CD14-positive monocyte (primary cell): Measurements from ENCODE around the gene DHRS9. TPM values are rescaled to one million over a fixed set of nuclear protein-coding genes. Genes with fewer than 3 reads are reported as not detected.
A peak's percentile ranks its signal among the peaks of the same experiment; 100 is the strongest.

ENCODE experiments used
- DNase-seq, 3 donors: peaks; one replicate each; pipeline ENCODE4 v3.0.0-alpha.2; 2011 to 2022
- H2AFZ ChIP-seq: 2 replicates; pipeline ENCODE4 v1.6.0; 2012; ENCODE audit warnings: mild to moderate bottlenecking, low read depth, low read length, inconsistent platforms; ENCODE audit not compliant: insufficient read depth, poor library complexity, severe bottlenecking
- H3K27ac ChIP-seq, 2 donors: 1 replicate in 1 of 2; 2 replicates in 1 of 2; pipeline ENCODE4 v1.5.1; 2012 to 2013; ENCODE audit warnings: low read length in 2 of 2, control low read depth in 1 of 2, inconsistent platforms in 1 of 2, low read depth in 1 of 2, mild to moderate bottlenecking in 1 of 2
- H3K27me3 ChIP-seq, 2 donors: one replicate each; pipeline versions ENCODE4 v1.6.0 to v1.6.1; 2011 to 2013; ENCODE audit warnings: low read length in 2 of 2; ENCODE audit not compliant: control insufficient read depth in 2 of 2, insufficient read depth in 2 of 2
- H3K36me3 ChIP-seq, 2 donors: replicated peaks in 1 of 2; 1 replicate in 1 of 2; 2 replicates in 1 of 2; pipeline versions ENCODE4 v1.5.1 to v1.6.1; 2012 to 2013; ENCODE audit warnings: low read length in 2 of 2, control low read depth in 1 of 2, inconsistent platforms in 1 of 2, mild to moderate bottlenecking in 1 of 2; ENCODE audit not compliant: insufficient read depth in 2 of 2, control insufficient read depth in 1 of 2
- H3K4me1 ChIP-seq, 2 donors: 1 replicate in 1 of 2; 2 replicates in 1 of 2; pipeline versions ENCODE4 v1.5.1 to v1.6.1; 2012 to 2013; ENCODE audit warnings: low read length in 2 of 2, control low read depth in 1 of 2, inconsistent platforms in 1 of 2, mild to moderate bottlenecking in 1 of 2, moderate library complexity in 1 of 2; ENCODE audit not compliant: insufficient read depth in 2 of 2, control insufficient read depth in 1 of 2
- H3K4me2 ChIP-seq: replicated peaks from 2 replicates; pipeline ENCODE3; 2012; ENCODE audit warnings: low read length, moderate library complexity, mild to moderate bottlenecking; ENCODE audit not compliant: poor library complexity, severe bottlenecking; ENCODE audit errors: extremely low read depth
- H3K4me3 ChIP-seq, 3 experiments: fragments of 200-600 bp in 1 of 3; sonication (generic) in 1 of 3; replicated peaks in 1 of 3; 1 replicate in 2 of 3; 2 replicates in 1 of 3; pipeline ENCODE4 v1.5.1; 2011 to 2013; ENCODE audit warnings: low read length in 3 of 3, mild to moderate bottlenecking in 3 of 3, control low read depth in 2 of 3, low read depth in 2 of 3, inconsistent platforms in 1 of 3, moderate library complexity in 1 of 3
- H3K79me2 ChIP-seq: 2 replicates; pipeline ENCODE4 v1.6.0; 2012; ENCODE audit warnings: mild to moderate bottlenecking, control low read depth, inconsistent platforms, low read length, moderate library complexity; ENCODE audit not compliant: insufficient read depth
- H3K9ac ChIP-seq: 2 replicates; pipeline ENCODE4 v1.6.0; 2017; ENCODE audit warnings: low read length, mild to moderate bottlenecking; ENCODE audit not compliant: insufficient read depth, poor library complexity, severe bottlenecking
- H3K9me3 ChIP-seq, 2 donors: replicated peaks in 1 of 2; 1 replicate in 1 of 2; 2 replicates in 1 of 2; pipeline versions ENCODE4 v1.5.1 to v1.6.1; 2012 to 2013; ENCODE audit warnings: low read length in 2 of 2, control low read depth in 1 of 2; ENCODE audit not compliant: control insufficient read depth in 1 of 2, insufficient read depth in 1 of 2
- H4K20me1 ChIP-seq: 2 replicates; pipeline ENCODE4 v1.6.0; 2012; ENCODE audit warnings: mild to moderate bottlenecking, low read length, control low read depth, moderate library complexity; ENCODE audit not compliant: insufficient read depth
- H3K27ac Mint-ChIP-seq, 7 donors: one replicate each; pipeline ENCODE4 v1.8.0; 2020; ENCODE audit warnings: mild to moderate bottlenecking in 7 of 7, mixed read lengths in 7 of 7, moderate library complexity in 6 of 7, inconsistent platforms in 2 of 7
- H3K27me3 Mint-ChIP-seq, 3 donors: one replicate each; pipeline ENCODE4 v1.8.0; 2021 to 2022; ENCODE audit warnings: low read depth in 3 of 3, mild to moderate bottlenecking in 3 of 3, mixed read lengths in 3 of 3, moderate library complexity in 3 of 3, inconsistent platforms in 1 of 3
- H3K36me3 Mint-ChIP-seq, 2 donors: one replicate each; pipeline ENCODE4 v1.8.0; 2020; ENCODE audit warnings: mixed read lengths in 2 of 2, inconsistent platforms in 1 of 2, mild to moderate bottlenecking in 1 of 2
- H3K4me1 Mint-ChIP-seq: one replicate; pipeline ENCODE4 v1.8.0; 2020; ENCODE audit warnings: mild to moderate bottlenecking, mixed read lengths
- H3K4me3 Mint-ChIP-seq, 2 donors: one replicate each; pipeline ENCODE4 v1.8.0; 2020; ENCODE audit warnings: mild to moderate bottlenecking in 2 of 2, mixed read lengths in 2 of 2, moderate library complexity in 1 of 2
- H3K9me3 Mint-ChIP-seq, 7 donors: one replicate each; pipeline ENCODE4 v1.8.0; 2020 to 2022; ENCODE audit warnings: mixed read lengths in 7 of 7, mild to moderate bottlenecking in 6 of 7, moderate library complexity in 6 of 7, inconsistent platforms in 2 of 7
- WGBS: methylation state at CpG from one replicate; pipeline ENCODE4 v1.1.5; 2013; ENCODE audit warnings: missing lambda C conversion rate; ENCODE audit not compliant: insufficient coverage; 5-methylcytosine and 5-hydroxymethylcytosine counted together
- intact Hi-C, 2 donors: fragments of 100-400 bp; cut with micrococcal nuclease; formaldehyde crosslinking; loops; one replicate each; pipeline versions ENCODE4 v1.15.0 to v1.15.1; 2023
- polyA plus RNA-seq, 3 donors: library from polyadenylated mRNA; depleted of rRNA in 1 of 3; unstranded in 2 of 3; stranded (reverse) in 1 of 3; fragments of 300-500 nt in 2 of 3; fragments of >200 nt in 1 of 3; fragmentation: Illumina TruSeq in 2 of 3; gene quantifications; 1 replicate in 2 of 3; 2 replicates in 1 of 3; pipeline ENCODE4 v1.2.3, GENCODE V29; 2012 to 2021
- TF ChIP-seq, protein P1 (sequence below): fragments of 200-600 bp; IDR thresholded peaks from one replicate; pipeline ENCODE4 v1.8.0; 2022; ENCODE audit warnings: antibody characterized with exemption, mild to moderate bottlenecking

Gene DHRS9
- polyA plus RNA-seq, 3 donors: 10.0 to 12.9 (median 10.0) TPM

DNA sequence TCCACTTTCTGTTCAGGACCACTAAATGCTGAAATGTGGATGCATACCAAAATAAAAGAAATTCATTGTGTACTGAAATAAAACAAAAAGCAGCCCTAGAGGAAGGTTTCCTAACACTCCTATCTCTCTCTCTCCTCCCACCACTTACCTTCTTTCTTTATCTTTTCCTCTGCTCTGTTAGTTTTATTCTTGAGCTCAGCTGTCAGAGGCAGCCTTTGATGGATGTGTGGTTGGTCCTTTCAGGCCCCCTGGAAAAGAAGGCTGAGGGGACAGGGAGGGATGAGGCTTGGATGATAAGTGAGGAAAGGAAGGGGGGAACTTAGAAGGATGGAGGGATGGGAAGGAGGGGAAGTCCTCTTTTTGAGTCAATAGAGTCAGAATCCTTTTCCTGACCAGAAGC lies 47.6 kb downstream of the DHRS9 start:
- DNase-seq: no peak
- H3K27me3 ChIP-seq: no peaks in the 10 kb centered on the region
- no peaks in the 10 kb centered on the region for H3K79me2 ChIP-seq
- H3K9me3 ChIP-seq: no peaks in the 10 kb centered on the region
- H2AFZ ChIP-seq: no peak overlapping the region
- peaks cover 11% of the 10 kb centered on the region for H3K4me1 Mint-ChIP-seq
- H3K4me3 ChIP-seq: no peak overlapping the region
- no peaks in the 10 kb centered on the region for H3K36me3 ChIP-seq
- TF ChIP-seq, protein P1, sequence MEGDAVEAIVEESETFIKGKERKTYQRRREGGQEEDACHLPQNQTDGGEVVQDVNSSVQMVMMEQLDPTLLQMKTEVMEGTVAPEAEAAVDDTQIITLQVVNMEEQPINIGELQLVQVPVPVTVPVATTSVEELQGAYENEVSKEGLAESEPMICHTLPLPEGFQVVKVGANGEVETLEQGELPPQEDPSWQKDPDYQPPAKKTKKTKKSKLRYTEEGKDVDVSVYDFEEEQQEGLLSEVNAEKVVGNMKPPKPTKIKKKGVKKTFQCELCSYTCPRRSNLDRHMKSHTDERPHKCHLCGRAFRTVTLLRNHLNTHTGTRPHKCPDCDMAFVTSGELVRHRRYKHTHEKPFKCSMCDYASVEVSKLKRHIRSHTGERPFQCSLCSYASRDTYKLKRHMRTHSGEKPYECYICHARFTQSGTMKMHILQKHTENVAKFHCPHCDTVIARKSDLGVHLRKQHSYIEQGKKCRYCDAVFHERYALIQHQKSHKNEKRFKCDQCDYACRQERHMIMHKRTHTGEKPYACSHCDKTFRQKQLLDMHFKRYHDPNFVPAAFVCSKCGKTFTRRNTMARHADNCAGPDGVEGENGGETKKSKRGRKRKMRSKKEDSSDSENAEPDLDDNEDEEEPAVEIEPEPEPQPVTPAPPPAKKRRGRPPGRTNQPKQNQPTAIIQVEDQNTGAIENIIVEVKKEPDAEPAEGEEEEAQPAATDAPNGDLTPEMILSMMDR: no peak
- peaks cover 0 to 4% of the 10 kb centered on the region in 2 donors for H3K4me1 ChIP-seq
- no peaks in the 10 kb centered on the region for H3K36me3 Mint-ChIP-seq
- intact Hi-C loops: no loop called here
- peaks cover 0 to 7% (median 0%) of the 10 kb centered on the region in 7 donors for H3K9me3 Mint-ChIP-seq
- H3K9ac ChIP-seq: no peak overlapping the region
- H3K4me3 Mint-ChIP-seq: no peak overlapping the region
- peaks cover 0 to 4% (median 3%) of the 10 kb centered on the region in 3 donors for H3K27me3 Mint-ChIP-seq
- H4K20me1 ChIP-seq: no peaks in the 10 kb centered on the region
- no peak overlapping the region for H3K4me2 ChIP-seq
- H3K27ac ChIP-seq: no peak overlapping the region
- H3K27ac Mint-ChIP-seq: peak overlapping the region in 1 of 7 donors; percentile 43

DNA sequence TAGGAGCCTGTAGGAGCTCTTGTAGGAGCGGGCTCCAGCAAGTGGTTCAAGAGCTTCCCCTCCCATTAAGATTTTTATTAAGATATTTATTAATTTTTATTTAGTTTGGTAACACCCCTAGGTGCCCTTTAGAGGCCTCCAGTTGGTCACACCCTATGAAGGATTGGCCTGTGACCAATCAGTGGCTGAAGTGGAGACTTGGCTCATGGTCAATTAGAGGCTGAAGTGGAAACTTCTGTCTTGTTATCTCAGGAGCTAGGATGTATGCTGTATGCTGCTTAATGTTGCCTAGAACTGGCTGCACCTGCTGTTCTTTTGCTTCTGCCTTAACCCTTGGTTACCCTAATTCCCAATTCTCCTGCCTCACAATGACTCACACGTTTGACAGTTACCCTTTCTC lies 48.7 kb downstream of the DHRS9 start:
- Mint-ChIP-seq H3K4me1 (peaks cover 11% of the 10 kb centered on the region), H3K4me3 (no peak overlapping the region), H3K9me3 (peaks cover 0 to 7% (median 2%) of the 10 kb centered on the region in 7 donors), H3K36me3 (no peaks in the 10 kb centered on the region), H3K27me3 (peaks cover 0 to 4% (median 3%) of the 10 kb centered on the region in 3 donors), H3K27ac (no peak overlapping the region)
- Histone ChIP-seq H3K9me3 (no peaks in the 10 kb centered on the region), H3K4me3 (no peak overlapping the region), H4K20me1 (no peaks in the 10 kb centered on the region), H3K4me2 (no peak overlapping the region), H3K27me3 (no peaks in the 10 kb centered on the region), H3K27ac (no peak overlapping the region), H2AFZ (no peak overlapping the region), H3K79me2 (no peaks in the 10 kb centered on the region), H3K4me1 (peaks cover 0 to 4% of the 10 kb centered on the region in 2 donors), H3K36me3 (no peaks in the 10 kb centered on the region), H3K9ac (no peak overlapping the region)
- intact Hi-C loops: no loop called here
- TF ChIP-seq, protein P1: no peak
- 83% methylated on average over 1 of the region's 2 CpGs for WGBS
- no peak for DNase-seq
